ENCODE measurements around the gene RAMP3.

Gene RAMP3

DNA sequence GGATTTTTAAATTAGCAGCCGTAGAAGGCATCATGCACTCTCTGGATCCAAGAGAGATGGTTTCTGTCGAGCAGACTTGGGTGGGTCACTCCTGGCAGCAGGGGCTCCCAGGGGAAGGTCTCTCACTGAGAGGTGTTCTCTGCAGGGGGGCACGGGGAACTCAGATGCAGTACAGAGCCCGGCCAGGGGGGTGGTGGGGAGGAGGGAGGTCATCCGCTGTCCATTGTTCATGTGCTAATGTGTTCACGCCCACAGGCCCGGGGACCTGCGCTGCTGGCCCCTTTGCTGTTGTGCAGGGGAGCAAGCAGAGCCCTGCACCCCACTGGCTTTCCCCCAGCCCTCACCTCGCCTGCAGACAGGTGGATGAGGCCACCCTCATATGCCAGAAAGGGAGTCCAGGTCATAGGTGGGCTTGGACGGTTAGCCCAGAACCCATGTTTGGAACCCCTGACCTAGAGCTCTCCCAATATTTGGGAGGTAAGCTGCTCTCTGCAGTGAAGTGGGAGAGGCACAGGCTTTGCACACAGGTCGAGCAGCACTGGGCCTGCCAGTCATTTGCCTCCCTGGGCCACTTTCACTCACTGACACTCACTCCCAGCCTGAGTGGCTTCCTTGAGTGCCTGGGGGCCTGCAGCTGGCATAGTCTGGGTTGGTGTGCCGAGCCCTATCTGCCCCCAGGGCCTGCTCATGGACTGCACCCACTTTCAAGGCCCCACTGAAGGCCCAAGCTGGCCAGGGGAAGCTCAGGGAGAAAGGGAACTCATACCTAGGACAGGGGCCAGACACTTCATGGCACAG, 33.5 kb upstream of the RAMP3 start:
- no peak for DNase-seq
- ChIA-PET POLR2A (no interaction called here), CTCF (interaction anchor here (1.4 to 5.4 kb wide), 3 partner anchors 10 to 151 kb away, joined by 4 to 37 read pairs (median 10); no protein-coding TSS in a partner anchor)
- WGBS (ENCODE audit: insufficient coverage): 98% methylated on average over 9 of the region's 12 CpGs
- Histone ChIP-seq H3K36me3 (ENCODE audit: control insufficient read depth in 4 of 4, insufficient read depth in 4 of 4, low read length in 3 of 4) (no peaks in the 10 kb centered on the region), H3K27ac (ENCODE audit: insufficient read depth in 1 of 2, low read depth in 1 of 2, low read length in 2 of 2, poor library complexity in 1 of 2, severe bottlenecking in 2 of 2) (no peak overlapping the region), H3K27me3 (replicated peaks in 2 of 5; ENCODE audit: control insufficient read depth in 4 of 5, insufficient read depth in 5 of 5, low read length in 4 of 5) (no peaks in the 10 kb centered on the region), H3K9me3 (ENCODE audit: control extremely low read depth in 1 of 5, control insufficient read depth in 4 of 5, insufficient read depth in 2 of 5, low read depth in 1 of 5, low read length in 4 of 5) (no peaks in the 10 kb centered on the region), H3K4me3 (ENCODE audit: control insufficient read depth in 1 of 7, extremely low read depth in 1 of 7, insufficient read depth in 4 of 7, low read depth in 2 of 7, low read length in 6 of 7) (no peak overlapping the region), H3K4me1 (ENCODE audit: control extremely low read depth in 1 of 4, control insufficient read depth in 4 of 4, insufficient read depth in 4 of 4, low read length in 3 of 4) (peaks cover 0 to 8% (median 0%) of the 10 kb centered on the region in 4 experiments)

DNA sequence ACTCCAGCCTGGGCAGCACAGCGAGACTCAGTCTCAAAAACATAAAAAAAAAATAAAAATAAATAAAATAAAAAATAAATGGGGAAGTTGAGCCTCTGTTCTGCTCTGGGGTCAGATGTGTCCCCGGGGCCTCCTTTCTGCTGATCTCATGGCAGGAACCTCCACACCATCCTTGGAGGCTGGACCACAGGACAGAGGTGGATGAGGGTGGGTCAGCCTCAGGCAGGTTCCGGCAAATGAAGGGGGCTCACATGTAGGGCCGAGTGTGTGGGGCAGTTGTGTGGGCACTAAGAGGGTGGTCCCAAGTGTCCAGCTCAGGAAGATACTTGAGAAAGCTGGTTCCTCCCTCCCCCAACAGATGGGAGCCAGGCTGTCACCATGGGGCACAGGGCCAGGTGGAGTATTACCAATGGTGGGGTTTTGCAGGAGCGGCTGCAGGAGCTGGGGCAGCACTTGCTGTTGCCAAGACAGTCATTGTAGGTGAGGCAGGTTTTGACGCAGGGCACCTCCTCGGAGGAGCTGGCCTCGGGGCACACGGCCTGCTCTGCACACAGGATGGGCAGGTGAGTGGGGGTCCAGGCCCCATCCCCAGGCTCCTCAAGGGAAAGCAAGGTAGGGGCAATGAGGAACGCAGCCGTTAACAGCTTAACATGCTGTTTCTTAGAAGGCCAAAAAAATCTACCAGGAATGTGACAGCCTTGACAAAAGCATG, 32.2 kb upstream of the RAMP3 start:
- peaks cover 0 to 8% (median 0%) of the 10 kb centered on the region in 4 experiments for H3K4me1 ChIP-seq (ENCODE audit: control extremely low read depth in 1 of 4, control insufficient read depth in 4 of 4, insufficient read depth in 4 of 4, low read length in 3 of 4)
- no peak overlapping the region for H3K27ac ChIP-seq (ENCODE audit: insufficient read depth in 1 of 2, low read depth in 1 of 2, low read length in 2 of 2, poor library complexity in 1 of 2, severe bottlenecking in 2 of 2)
- H3K27me3 ChIP-seq (replicated peaks in 2 of 5; ENCODE audit: control insufficient read depth in 4 of 5, insufficient read depth in 5 of 5, low read length in 4 of 5): no peaks in the 10 kb centered on the region
- no peak for DNase-seq
- no peaks in the 10 kb centered on the region for H3K36me3 ChIP-seq (ENCODE audit: control insufficient read depth in 4 of 4, insufficient read depth in 4 of 4, low read length in 3 of 4)
- H3K9me3 ChIP-seq (ENCODE audit: control extremely low read depth in 1 of 5, control insufficient read depth in 4 of 5, insufficient read depth in 2 of 5, low read depth in 1 of 5, low read length in 4 of 5): no peaks in the 10 kb centered on the region
- CTCF ChIA-PET: interaction anchor here (1.4 to 5.4 kb wide), 2 partner anchors 11 kb away, joined by 4 to 37 read pairs; no protein-coding TSS in a partner anchor
- H3K4me3 ChIP-seq (ENCODE audit: control insufficient read depth in 1 of 7, extremely low read depth in 1 of 7, insufficient read depth in 4 of 7, low read depth in 2 of 7, low read length in 6 of 7): no peak overlapping the region
- POLR2A ChIA-PET: interaction anchor here (0.6 kb wide), 1 partner anchor 643 kb away, joined by 3 read pairs; no protein-coding TSS in a partner anchor
- 91% methylated on average over 9 of the region's 11 CpGs for WGBS (ENCODE audit: insufficient coverage)

DNA sequence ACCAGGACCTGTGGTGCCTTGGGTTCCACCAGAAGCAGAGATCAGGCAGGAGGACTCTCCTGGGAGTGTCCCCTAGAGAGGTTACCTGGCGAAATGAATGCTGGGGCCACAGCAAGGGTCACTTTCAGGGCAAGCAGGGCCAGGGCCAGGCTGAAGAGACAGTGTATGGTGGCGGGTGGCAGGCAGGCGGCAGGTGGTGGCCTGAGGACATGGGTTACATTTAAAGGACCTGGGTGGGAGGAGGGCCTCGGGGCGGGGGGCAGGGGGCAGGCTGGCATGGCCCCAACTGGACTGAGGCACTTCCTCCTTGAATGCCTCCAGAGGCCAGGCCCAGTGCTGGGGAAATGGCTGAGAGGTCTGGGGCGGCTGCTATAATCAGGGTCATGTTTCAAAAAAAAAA, 31.4 kb upstream of the RAMP3 start:
- Histone ChIP-seq H3K36me3 (ENCODE audit: control insufficient read depth in 4 of 4, insufficient read depth in 4 of 4, low read length in 3 of 4) (no peaks in the 10 kb centered on the region), H3K4me3 (ENCODE audit: control insufficient read depth in 1 of 7, extremely low read depth in 1 of 7, insufficient read depth in 4 of 7, low read depth in 2 of 7, low read length in 6 of 7) (no peak overlapping the region), H3K9me3 (ENCODE audit: control extremely low read depth in 1 of 5, control insufficient read depth in 4 of 5, insufficient read depth in 2 of 5, low read depth in 1 of 5, low read length in 4 of 5) (no peaks in the 10 kb centered on the region), H3K4me1 (ENCODE audit: control extremely low read depth in 1 of 4, control insufficient read depth in 4 of 4, insufficient read depth in 4 of 4, low read length in 3 of 4) (peaks cover 0 to 8% (median 0%) of the 10 kb centered on the region in 4 experiments), H3K27ac (ENCODE audit: insufficient read depth in 1 of 2, low read depth in 1 of 2, low read length in 2 of 2, poor library complexity in 1 of 2, severe bottlenecking in 2 of 2) (no peak overlapping the region), H3K27me3 (replicated peaks in 2 of 5; ENCODE audit: control insufficient read depth in 4 of 5, insufficient read depth in 5 of 5, low read length in 4 of 5) (no peaks in the 10 kb centered on the region)
- WGBS (ENCODE audit: insufficient coverage): 95% methylated on average over 5 of the region's 6 CpGs
- ChIA-PET POLR2A (no interaction called here), CTCF (interaction anchor here (5.4 kb wide), 1 partner anchor 10 kb away, joined by 37 read pairs; no protein-coding TSS in a partner anchor)
- DNase-seq: no peak

DNA sequence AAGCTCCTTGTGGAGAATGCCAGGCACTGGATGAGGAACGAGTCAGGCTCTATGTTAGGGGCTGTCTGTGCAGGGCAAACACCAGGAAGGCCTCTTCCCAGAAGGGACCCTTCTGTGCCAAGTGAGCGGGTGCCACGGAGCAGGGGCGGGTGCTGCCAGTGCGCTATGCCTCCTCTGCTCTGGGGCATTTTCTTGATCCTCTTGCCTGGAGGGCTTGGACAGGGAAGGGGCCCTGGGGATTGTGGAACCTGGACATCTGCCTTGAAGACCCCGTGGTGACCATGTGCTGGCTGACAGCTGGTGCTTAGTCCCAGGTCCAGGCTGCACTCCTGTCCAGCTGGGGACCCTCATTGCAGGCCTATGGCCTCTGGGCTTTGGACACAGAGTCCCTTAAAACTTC, 30.7 kb upstream of the RAMP3 start:
- Histone ChIP-seq H3K4me3 (ENCODE audit: control insufficient read depth in 1 of 7, extremely low read depth in 1 of 7, insufficient read depth in 4 of 7, low read depth in 2 of 7, low read length in 6 of 7) (no peak overlapping the region), H3K4me1 (ENCODE audit: control extremely low read depth in 1 of 4, control insufficient read depth in 4 of 4, insufficient read depth in 4 of 4, low read length in 3 of 4) (peaks cover 0 to 8% (median 0%) of the 10 kb centered on the region in 4 experiments), H3K36me3 (ENCODE audit: control insufficient read depth in 4 of 4, insufficient read depth in 4 of 4, low read length in 3 of 4) (no peaks in the 10 kb centered on the region), H3K27ac (ENCODE audit: insufficient read depth in 1 of 2, low read depth in 1 of 2, low read length in 2 of 2, poor library complexity in 1 of 2, severe bottlenecking in 2 of 2) (no peak overlapping the region), H3K27me3 (replicated peaks in 2 of 5; ENCODE audit: control insufficient read depth in 4 of 5, insufficient read depth in 5 of 5, low read length in 4 of 5) (no peaks in the 10 kb centered on the region), H3K9me3 (ENCODE audit: control extremely low read depth in 1 of 5, control insufficient read depth in 4 of 5, insufficient read depth in 2 of 5, low read depth in 1 of 5, low read length in 4 of 5) (no peaks in the 10 kb centered on the region)
- ChIA-PET POLR2A (no interaction called here), CTCF (interaction anchor here (0.9 to 5.4 kb wide), 2 partner anchors 9 to 21 kb away, joined by 4 to 37 read pairs; no protein-coding TSS in a partner anchor)
- no peak for DNase-seq
- WGBS (ENCODE audit: insufficient coverage): 100% methylated on average over 6 of the region's 6 CpGs

- peaks cover 0 to 8% (median 0%) of the 10 kb centered on the region in 4 experiments for H3K4me1 ChIP-seq (ENCODE audit: control extremely low read depth in 1 of 4, control insufficient read depth in 4 of 4, insufficient read depth in 4 of 4, low read length in 3 of 4)
- H3K36me3 ChIP-seq (ENCODE audit: control insufficient read depth in 4 of 4, insufficient read depth in 4 of 4, low read length in 3 of 4): no peaks in the 10 kb centered on the region
- no peak overlapping the region for H3K27ac ChIP-seq (ENCODE audit: insufficient read depth in 1 of 2, low read depth in 1 of 2, low read length in 2 of 2, poor library complexity in 1 of 2, severe bottlenecking in 2 of 2)
- DNase-seq: no peak
- ChIA-PET CTCF (no interaction called here), POLR2A (no interaction called here)
- no peaks in the 10 kb centered on the region for H3K27me3 ChIP-seq (replicated peaks in 2 of 5; ENCODE audit: control insufficient read depth in 4 of 5, insufficient read depth in 5 of 5, low read length in 4 of 5)
- WGBS (ENCODE audit: insufficient coverage): 96% methylated on average over 14 of the region's 15 CpGs
- H3K4me3 ChIP-seq (ENCODE audit: control insufficient read depth in 1 of 7, extremely low read depth in 1 of 7, insufficient read depth in 4 of 7, low read depth in 2 of 7, low read length in 6 of 7): no peak overlapping the region
- H3K9me3 ChIP-seq (ENCODE audit: control extremely low read depth in 1 of 5, control insufficient read depth in 4 of 5, insufficient read depth in 2 of 5, low read depth in 1 of 5, low read length in 4 of 5): no peaks in the 10 kb centered on the region
Measured at GRCh38 chr7:45129181-45129800, 28.3 kb upstream of the RAMP3 start.

- no peak for DNase-seq
- ChIA-PET CTCF (no interaction called here), POLR2A (no interaction called here)
- WGBS (ENCODE audit: insufficient coverage): 88% methylated on average over 9 of the region's 12 CpGs
- Histone ChIP-seq H3K27me3 (replicated peaks in 2 of 5; ENCODE audit: control insufficient read depth in 4 of 5, insufficient read depth in 5 of 5, low read length in 4 of 5) (no peaks in the 10 kb centered on the region), H3K9me3 (ENCODE audit: control extremely low read depth in 1 of 5, control insufficient read depth in 4 of 5, insufficient read depth in 2 of 5, low read depth in 1 of 5, low read length in 4 of 5) (no peaks in the 10 kb centered on the region), H3K27ac (ENCODE audit: insufficient read depth in 1 of 2, low read depth in 1 of 2, low read length in 2 of 2, poor library complexity in 1 of 2, severe bottlenecking in 2 of 2) (no peak overlapping the region), H3K36me3 (ENCODE audit: control insufficient read depth in 4 of 4, insufficient read depth in 4 of 4, low read length in 3 of 4) (no peaks in the 10 kb centered on the region), H3K4me3 (ENCODE audit: control insufficient read depth in 1 of 7, extremely low read depth in 1 of 7, insufficient read depth in 4 of 7, low read depth in 2 of 7, low read length in 6 of 7) (no peak overlapping the region), H3K4me1 (ENCODE audit: control extremely low read depth in 1 of 4, control insufficient read depth in 4 of 4, insufficient read depth in 4 of 4, low read length in 3 of 4) (peaks cover 0 to 8% (median 0%) of the 10 kb centered on the region in 4 experiments)
Measured at GRCh38 chr7:45129906-45130305, 27.7 kb upstream of the RAMP3 start.
